PC-3 (cell line): Measurements from ENCODE around the gene CERS6. TPM values are rescaled to one million over a fixed set of nuclear protein-coding genes. Genes with fewer than 3 reads are reported as not detected.

Source experiments
- ATAC-seq: fragments of 200-7000 bp; cut with Tn5 transposase; 2 replicates; pipeline ENCODE4 v1.9.1; 2020; ENCODE audit warnings: mild to moderate bottlenecking, moderate library complexity
- BruUV-seq: library from RNA; stranded (reverse); fragments of 400-500 nt; replicated peaks from 2 replicates; lab custom pipeline; 2021; lab: Mats Ljungman, UMichigan
- CTCF ChIA-PET: fragments of 300-600 bp; sonication (Branson Sonifier 250); formaldehyde crosslinking; loops from one replicate; lab custom pipeline; 2022; ENCODE audit warnings: antibody characterized with exemption; lab: Charles Lee
- POLR2A ChIA-PET: fragments of 300-600 bp; sonication (Branson Sonifier 250); formaldehyde crosslinking; loops from one replicate; lab custom pipeline; 2022; ENCODE audit warnings: antibody characterized with exemption; ENCODE audit not compliant: unreplicated experiment; lab: Charles Lee
- DNase-seq: peaks from one replicate; pipeline ENCODE4 v3.0.0-alpha.2; 2015
- H2AFZ ChIP-seq: fragments of 300-600 bp; sonication (generic); 2 replicates; pipeline ENCODE4 v1.6.0; 2016; ENCODE audit warnings: antibody characterized with exemption, low read length
- H3F3A ChIP-seq: fragments of 300-600 bp; sonication (generic); one replicate; pipeline ENCODE4 v1.6.0; 2017; ENCODE audit warnings: antibody characterized with exemption, low read length, control low read depth, mild to moderate bottlenecking; ENCODE audit not compliant: unreplicated experiment
- H3K27ac ChIP-seq: fragments of 300-600 bp; sonication (generic); 2 replicates; pipeline ENCODE4 v1.5.1; 2016; ENCODE audit warnings: mild to moderate bottlenecking, low read length
- H3K27me3 ChIP-seq: fragments of 300-600 bp; sonication (generic); 2 replicates; pipeline ENCODE4 v1.6.1; 2016; ENCODE audit warnings: low read length, mixed read lengths
- H3K36me3 ChIP-seq: fragments of 300-600 bp; sonication (generic); 2 replicates; pipeline ENCODE4 v1.6.1; 2016; ENCODE audit warnings: low read depth, mixed run types, low read length, mixed read lengths
- H3K4me1 ChIP-seq: fragments of 300-600 bp; sonication (generic); 2 replicates; pipeline ENCODE4 v1.5.1; 2016; ENCODE audit warnings: low read length; ENCODE audit not compliant: insufficient read depth
- H3K4me2 ChIP-seq: fragments of 300-600 bp; sonication (generic); 2 replicates; pipeline ENCODE4 v1.6.0; 2016; ENCODE audit warnings: low read length
- H3K4me3 ChIP-seq: fragments of 300-600 bp; sonication (generic); 2 replicates; pipeline ENCODE4 v1.5.1; 2016; ENCODE audit warnings: mild to moderate bottlenecking, low read length, mixed read lengths
- H3K79me2 ChIP-seq: fragments of 300-600 bp; sonication (generic); 2 replicates; pipeline ENCODE4 v1.6.1; 2017; ENCODE audit warnings: low read length, mixed read lengths
- H3K9ac ChIP-seq: fragments of 300-600 bp; sonication (generic); 2 replicates; pipeline ENCODE4 v1.6.0; 2016; ENCODE audit warnings: mild to moderate bottlenecking, low read length
- H3K9me2 ChIP-seq: fragments of 300-600 bp; sonication (generic); replicated peaks from 2 replicates; pipeline ENCODE4 v1.6.1; 2016; ENCODE audit warnings: mixed run types, low read length, mixed read lengths
- H3K9me3 ChIP-seq: fragments of 300-600 bp; sonication (generic); 2 replicates; pipeline ENCODE4 v1.6.1; 2016; ENCODE audit warnings: low read length, mixed read lengths
- H4K20me1 ChIP-seq: fragments of 300-600 bp; sonication (generic); 2 replicates; pipeline ENCODE4 v1.6.1; 2016; ENCODE audit warnings: low read length, mixed read lengths
- EZH2 ChIP-seq: fragments of 300-600 bp; sonication (generic); IDR thresholded peaks from one replicate; pipeline ENCODE4 v1.6.1; 2017; ENCODE audit warnings: antibody characterized with exemption, mild to moderate bottlenecking, low read length; ENCODE audit not compliant: unreplicated experiment
- EZH2phosphoT487 ChIP-seq: fragments of 300-600 bp; sonication (generic); IDR thresholded peaks from 2 replicates; pipeline ENCODE4 v1.6.1; 2018; ENCODE audit warnings: mild to moderate bottlenecking, antibody characterized with exemption, low read length, borderline replicate concordance
- intact Hi-C: fragments of 100-400 bp; cut with micrococcal nuclease; formaldehyde crosslinking; loops from 2 replicates; pipeline ENCODE4 v1.9.0; 2023
- total RNA-seq: library from RNA; depleted of rRNA; stranded (reverse); fragments of >200 nt; gene quantifications from 2 replicates; pipeline ENCODE4 v1.2.3, GENCODE V29; 2014
- TF ChIP-seq, protein P1 (sequence below): fragments of 300-600 bp; sonication (generic); conservative IDR thresholded peaks from 2 replicates; pipeline ENCODE4 v1.5.1; 2017; ENCODE audit warnings: antibody characterized with exemption, low read depth, mild to moderate bottlenecking, low read length

CERS6 gene
- total RNA-seq, 1 experiment from 2014 or later = 24.2 TPM

DNA sequence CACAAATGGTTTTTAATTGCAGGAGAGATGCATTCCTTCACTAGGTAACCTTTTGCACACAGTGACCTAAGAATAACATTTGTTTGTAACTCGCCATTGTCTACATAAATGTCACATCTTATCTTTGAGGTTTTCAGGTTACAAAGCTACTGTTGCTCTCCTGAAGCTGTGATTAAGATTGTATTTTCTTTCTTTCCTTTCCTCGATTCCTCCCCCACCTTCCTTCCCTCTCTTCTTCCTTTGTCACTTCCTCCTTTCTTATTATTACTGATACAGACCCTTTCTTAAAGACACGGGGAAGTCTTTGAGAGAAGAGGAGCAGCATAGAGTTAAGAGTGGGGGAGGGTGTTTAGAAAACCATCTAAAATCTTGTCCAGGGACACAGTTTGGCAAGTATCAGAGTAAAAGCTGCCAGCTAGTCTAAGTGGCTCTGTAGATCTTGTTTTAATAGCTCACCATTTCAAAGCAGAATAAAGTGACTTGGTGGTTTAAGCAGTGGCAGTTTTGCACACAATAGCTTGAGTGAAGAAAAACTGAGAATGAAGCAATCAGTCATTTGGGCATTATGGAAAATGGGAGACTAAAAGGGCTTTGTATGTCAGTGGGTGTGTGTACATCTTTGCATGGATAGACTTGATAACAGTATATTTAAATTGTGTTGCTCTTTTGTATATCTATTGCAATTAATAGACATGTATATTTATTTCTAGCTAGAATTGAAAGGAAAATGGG lies 10.9 kb downstream of the CERS6 start:
- TF ChIP-seq, protein P1, sequence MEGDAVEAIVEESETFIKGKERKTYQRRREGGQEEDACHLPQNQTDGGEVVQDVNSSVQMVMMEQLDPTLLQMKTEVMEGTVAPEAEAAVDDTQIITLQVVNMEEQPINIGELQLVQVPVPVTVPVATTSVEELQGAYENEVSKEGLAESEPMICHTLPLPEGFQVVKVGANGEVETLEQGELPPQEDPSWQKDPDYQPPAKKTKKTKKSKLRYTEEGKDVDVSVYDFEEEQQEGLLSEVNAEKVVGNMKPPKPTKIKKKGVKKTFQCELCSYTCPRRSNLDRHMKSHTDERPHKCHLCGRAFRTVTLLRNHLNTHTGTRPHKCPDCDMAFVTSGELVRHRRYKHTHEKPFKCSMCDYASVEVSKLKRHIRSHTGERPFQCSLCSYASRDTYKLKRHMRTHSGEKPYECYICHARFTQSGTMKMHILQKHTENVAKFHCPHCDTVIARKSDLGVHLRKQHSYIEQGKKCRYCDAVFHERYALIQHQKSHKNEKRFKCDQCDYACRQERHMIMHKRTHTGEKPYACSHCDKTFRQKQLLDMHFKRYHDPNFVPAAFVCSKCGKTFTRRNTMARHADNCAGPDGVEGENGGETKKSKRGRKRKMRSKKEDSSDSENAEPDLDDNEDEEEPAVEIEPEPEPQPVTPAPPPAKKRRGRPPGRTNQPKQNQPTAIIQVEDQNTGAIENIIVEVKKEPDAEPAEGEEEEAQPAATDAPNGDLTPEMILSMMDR = no peak
- TF ChIP-seq EZH2phosphoT487 (no peak), EZH2 (no peak)
- no peaks in the 10 kb centered on the region for H3K36me3 ChIP-seq
- peak overlapping the region; percentile 64 for H3K4me2 ChIP-seq
- H3K9ac ChIP-seq = no peak overlapping the region
- ChIA-PET POLR2A (interaction anchor here (0.5 kb wide), 1 partner anchor 1152 kb away, joined by 5 read pairs; no protein-coding TSS in a partner anchor), CTCF (no interaction called here)
- ATAC-seq = peak; percentile 19; the same call in 1 of the 2 replicates
- intact Hi-C loops = no loop called here
- no peaks in the 10 kb centered on the region for H3K9me2 ChIP-seq
- no TSS peak for BruUV-seq
- H3K27ac ChIP-seq = no peak overlapping the region
- H3F3A ChIP-seq = no peaks in the 10 kb centered on the region
- H4K20me1 ChIP-seq = peaks cover 8% of the 10 kb centered on the region
- H2AFZ ChIP-seq = no peak overlapping the region
- peak overlapping the region; percentile 2; the same call in 1 of the 2 replicates for H3K4me3 ChIP-seq
- H3K9me3 ChIP-seq = no peaks in the 10 kb centered on the region
- H3K27me3 ChIP-seq = no peaks in the 10 kb centered on the region
- H3K4me1 ChIP-seq = peaks cover 26% of the 10 kb centered on the region
- peaks cover 71% of the 10 kb centered on the region for H3K79me2 ChIP-seq
- DNase-seq = no peak

DNA sequence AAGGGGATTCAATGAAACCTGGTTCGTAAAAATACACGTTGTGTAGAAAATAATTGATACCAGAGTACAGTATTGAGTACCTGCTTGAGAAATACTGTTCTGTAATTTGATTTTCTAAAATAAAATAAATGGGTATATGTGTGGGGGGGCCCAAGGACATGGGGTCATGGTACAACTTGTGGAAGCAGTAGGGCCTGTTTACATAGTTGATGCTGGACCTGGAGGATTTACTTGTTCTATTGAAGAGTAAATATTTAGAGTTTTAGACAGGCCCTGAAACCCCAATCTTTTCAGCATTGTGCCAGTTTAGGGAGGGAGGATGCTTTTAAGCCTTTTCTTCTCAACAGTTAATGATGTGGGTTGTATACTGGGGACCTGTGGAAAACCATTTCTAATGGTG lies 11.7 kb downstream of the CERS6 start:
- TF ChIP-seq EZH2 (no peak), EZH2phosphoT487 (no peak)
- TF ChIP-seq, protein P1 = no peak
- ChIA-PET POLR2A (interaction anchor here (0.5 kb wide), 1 partner anchor 1153 kb away, joined by 5 read pairs; no protein-coding TSS in a partner anchor), CTCF (no interaction called here)
- Histone ChIP-seq H3K27me3 (no peaks in the 10 kb centered on the region), H3F3A (no peaks in the 10 kb centered on the region), H3K4me2 (no peak overlapping the region), H2AFZ (no peak overlapping the region), H3K4me1 (peaks cover 26% of the 10 kb centered on the region), H3K4me3 (no peak overlapping the region), H3K9me3 (no peaks in the 10 kb centered on the region), H3K9ac (no peak overlapping the region), H3K79me2 (peaks cover 64% of the 10 kb centered on the region), H3K27ac (no peak overlapping the region), H4K20me1 (peaks cover 4% of the 10 kb centered on the region), H3K9me2 (no peaks in the 10 kb centered on the region), H3K36me3 (no peaks in the 10 kb centered on the region)
- intact Hi-C loops = no loop called here
- ATAC-seq (no peak), DNase-seq (no peak)
- BruUV-seq = no TSS peak

DNA sequence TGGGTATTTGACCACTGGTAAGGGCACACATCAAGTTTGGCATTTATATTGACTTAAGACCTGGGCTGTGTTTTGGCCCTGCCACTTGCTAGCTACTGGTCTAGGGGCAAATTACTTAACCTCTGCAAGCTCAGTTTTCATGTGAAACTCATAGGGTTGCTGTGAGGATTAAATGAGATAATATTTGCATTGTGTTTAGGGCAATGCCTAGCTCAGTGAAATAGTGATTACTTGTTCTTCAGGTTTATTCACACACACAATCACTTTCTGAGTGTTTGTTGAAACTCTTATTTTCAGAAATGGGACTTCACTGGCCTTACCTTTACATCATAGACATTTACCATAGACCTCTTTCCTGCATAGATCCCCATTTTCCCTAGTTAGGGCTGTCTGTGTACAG lies 12.3 kb downstream of the CERS6 start:
- peaks cover 4% of the 10 kb centered on the region; the same call in 1 of the 2 replicates for H4K20me1 ChIP-seq
- intact Hi-C loops = no loop called here
- H3K27ac ChIP-seq = no peak overlapping the region
- H3K9me3 ChIP-seq = no peaks in the 10 kb centered on the region
- H3K4me1 ChIP-seq = peaks cover 26% of the 10 kb centered on the region
- no peaks in the 10 kb centered on the region for H3F3A ChIP-seq
- no peaks in the 10 kb centered on the region for H3K36me3 ChIP-seq
- BruUV-seq = no TSS peak
- no peaks in the 10 kb centered on the region for H3K27me3 ChIP-seq
- no peaks in the 10 kb centered on the region for H3K9me2 ChIP-seq
- DNase-seq = no peak
- ATAC-seq = no peak
- H3K4me3 ChIP-seq = no peak overlapping the region
- H2AFZ ChIP-seq = no peak overlapping the region
- TF ChIP-seq, protein P1 = no peak
- TF ChIP-seq EZH2phosphoT487 (no peak), EZH2 (no peak)
- ChIA-PET CTCF (no interaction called here), POLR2A (no interaction called here)
- H3K79me2 ChIP-seq = peaks cover 57% of the 10 kb centered on the region
- H3K9ac ChIP-seq = no peak overlapping the region
- H3K4me2 ChIP-seq = no peak overlapping the region
